SKM-1 (cell line): ENCODE measurements around the gene CASP12.

ENCODE experiments used
- DNase-seq: peaks from one replicate; lab custom pipeline; 2025; ENCODE audit not compliant: unreplicated experiment; lab: John Stamatoyannopoulos, UW

CASP12 gene

GRCh38 chr11:104841185-104841584 is 57.1 kb downstream of the CASP12 start:
- no peak for DNase-seq

GRCh38 chr11:104837969-104838639 is 60.2 kb downstream of the CASP12 start:
- DNase-seq = no peak

- DNase-seq = no peak
These were observed 61.6 kb downstream of the CASP12 start for GRCh38 chr11:104836691-104837090.
